B cell (primary cell): Measurements from ENCODE around the gene QRICH2.

Experiments used
- CTCF ChIP-seq: fragments of 200-600 bp; IDR thresholded peaks from one replicate; pipeline ENCODE4 v1.8.0; 2022; ENCODE audit warnings: antibody characterized with exemption, mild to moderate bottlenecking
- EZH2 ChIP-seq: IDR thresholded peaks from 2 replicates; pipeline ENCODE4 v1.6.1; 2012; ENCODE audit warnings: borderline replicate concordance, low read depth, mild to moderate bottlenecking, moderate library complexity, low read length; ENCODE audit not compliant: insufficient read depth, poor library complexity, severe bottlenecking

GRCh38 chr17:76275382-76276068 lies 32.6 kb downstream of the QRICH2 start:
- TF ChIP-seq CTCF (no peak), EZH2 (no peak)
